Measurements from ENCODE around the gene LRIG1.

LRIG1 gene

GRCh38 chr3:66353039-66353438 lies 147.8 kb downstream of the LRIG1 start:
- DNase-seq (ENCODE audit: low spot score in 2 of 2) (no peak), ATAC-seq (ENCODE audit: low read depth) (no peak)
- H3K36me3 Mint-ChIP-seq = peaks cover 21% of the 10 kb centered on the region
- H3K9me3 Mint-ChIP-seq = no peaks in the 10 kb centered on the region
- H3K27me3 Mint-ChIP-seq = no peaks in the 10 kb centered on the region
- no peaks in the 10 kb centered on the region for H3K4me1 Mint-ChIP-seq
- H3K27ac Mint-ChIP-seq = no peak overlapping the region
- H3K4me3 Mint-ChIP-seq = no peak overlapping the region

- H3K36me3 Mint-ChIP-seq = peaks cover 40% of the 10 kb centered on the region
- no peak overlapping the region for H3K27ac Mint-ChIP-seq
- H3K9me3 Mint-ChIP-seq = peaks cover 3% of the 10 kb centered on the region
- H3K4me3 Mint-ChIP-seq = no peak overlapping the region
- no peaks in the 10 kb centered on the region for H3K4me1 Mint-ChIP-seq
- ATAC-seq (ENCODE audit: low read depth) = no peak
- H3K27me3 Mint-ChIP-seq = no peaks in the 10 kb centered on the region
- DNase-seq (ENCODE audit: low spot score in 2 of 2) = no peak
These were observed 150.2 kb downstream of the LRIG1 start for GRCh38 chr3:66350601-66351000.

- ATAC-seq (ENCODE audit: low read depth) (no peak), DNase-seq (ENCODE audit: low spot score in 2 of 2) (no peak)
- peaks cover 3% of the 10 kb centered on the region for H3K9me3 Mint-ChIP-seq
- no peaks in the 10 kb centered on the region for H3K27me3 Mint-ChIP-seq
- H3K27ac Mint-ChIP-seq = no peak overlapping the region
- no peak overlapping the region for H3K4me3 Mint-ChIP-seq
- peaks cover 48% of the 10 kb centered on the region for H3K36me3 Mint-ChIP-seq
- H3K4me1 Mint-ChIP-seq = peaks cover 6% of the 10 kb centered on the region
These were observed 152.1 kb downstream of the LRIG1 start for GRCh38 chr3:66348704-66349103.

- Mint-ChIP-seq H3K4me3 (no peak overlapping the region), H3K4me1 (peaks cover 9% of the 10 kb centered on the region), H3K27ac (no peak overlapping the region), H3K36me3 (peaks cover 32% of the 10 kb centered on the region), H3K27me3 (no peaks in the 10 kb centered on the region), H3K9me3 (peaks cover 3% of the 10 kb centered on the region)
- ATAC-seq (ENCODE audit: low read depth) = no peak
- DNase-seq (ENCODE audit: low spot score in 2 of 2) = no peak
These were observed 155.8 kb downstream of the LRIG1 start for GRCh38 chr3:66344848-66345578.

- H3K9me3 Mint-ChIP-seq = peaks cover 3% of the 10 kb centered on the region
- ATAC-seq (ENCODE audit: low read depth) = no peak
- H3K4me1 Mint-ChIP-seq = peaks cover 9% of the 10 kb centered on the region
- DNase-seq (ENCODE audit: low spot score in 2 of 2) = no peak
- H3K27ac Mint-ChIP-seq = no peak overlapping the region
- peaks cover 32% of the 10 kb centered on the region for H3K36me3 Mint-ChIP-seq
- no peak overlapping the region for H3K4me3 Mint-ChIP-seq
- H3K27me3 Mint-ChIP-seq = no peaks in the 10 kb centered on the region
These were observed 156.4 kb downstream of the LRIG1 start for GRCh38 chr3:66344391-66344811.

GRCh38 chr3:66342717-66343356 lies 158.0 kb downstream of the LRIG1 start:
- H3K27me3 Mint-ChIP-seq = no peaks in the 10 kb centered on the region
- no peak for DNase-seq (ENCODE audit: low spot score in 2 of 2)
- H3K27ac Mint-ChIP-seq = no peak overlapping the region
- H3K4me3 Mint-ChIP-seq = no peak overlapping the region
- H3K9me3 Mint-ChIP-seq = peaks cover 3% of the 10 kb centered on the region
- no peak for ATAC-seq (ENCODE audit: low read depth)
- H3K4me1 Mint-ChIP-seq = peaks cover 9% of the 10 kb centered on the region
- peaks cover 25% of the 10 kb centered on the region for H3K36me3 Mint-ChIP-seq

GRCh38 chr3:66338927-66339326 lies 161.9 kb downstream of the LRIG1 start:
- no peak overlapping the region for H3K27ac Mint-ChIP-seq
- no peak overlapping the region for H3K4me3 Mint-ChIP-seq
- no peaks in the 10 kb centered on the region for H3K27me3 Mint-ChIP-seq
- ATAC-seq (ENCODE audit: low read depth) = no peak
- H3K36me3 Mint-ChIP-seq = peaks cover 1% of the 10 kb centered on the region
- DNase-seq (ENCODE audit: low spot score in 2 of 2) = no peak
- H3K4me1 Mint-ChIP-seq = peaks cover 9% of the 10 kb centered on the region
- no peaks in the 10 kb centered on the region for H3K9me3 Mint-ChIP-seq

GRCh38 chr3:66336333-66336766 lies 164.5 kb downstream of the LRIG1 start:
- H3K9me3 Mint-ChIP-seq = no peaks in the 10 kb centered on the region
- no peak overlapping the region for H3K27ac Mint-ChIP-seq
- no peak for ATAC-seq (ENCODE audit: low read depth)
- no peaks in the 10 kb centered on the region for H3K27me3 Mint-ChIP-seq
- H3K4me1 Mint-ChIP-seq = peaks cover 10% of the 10 kb centered on the region
- no peak for DNase-seq (ENCODE audit: low spot score in 2 of 2)
- no peak overlapping the region for H3K4me3 Mint-ChIP-seq
- peaks cover 6% of the 10 kb centered on the region for H3K36me3 Mint-ChIP-seq

GRCh38 chr3:66335671-66336070 lies 165.2 kb downstream of the LRIG1 start:
- Mint-ChIP-seq H3K27ac (peak overlapping the region; percentile 83), H3K27me3 (no peaks in the 10 kb centered on the region), H3K36me3 (peaks cover 6% of the 10 kb centered on the region), H3K9me3 (no peaks in the 10 kb centered on the region), H3K4me3 (no peak overlapping the region), H3K4me1 (peaks cover 10% of the 10 kb centered on the region)
- ATAC-seq (ENCODE audit: low read depth) (no peak), DNase-seq (ENCODE audit: low spot score in 2 of 2) (no peak)

Data from memory B cell (primary cell).